22Rv1 (cell line): ENCODE results near the gene N4BP2.

Source experiments
- ZFX ChIP-seq: fragments of 450-650 bp; IDR thresholded peaks from 2 replicates; pipeline ENCODE4 v1.6.1; 2017; ENCODE audit warnings: antibody characterized with exemption, borderline replicate concordance
- TF ChIP-seq, protein P1 (sequence below): fragments of 450-650 bp; IDR thresholded peaks from 2 replicates; pipeline ENCODE4 v1.5.1; 2017; ENCODE audit warnings: mild to moderate bottlenecking

DNA sequence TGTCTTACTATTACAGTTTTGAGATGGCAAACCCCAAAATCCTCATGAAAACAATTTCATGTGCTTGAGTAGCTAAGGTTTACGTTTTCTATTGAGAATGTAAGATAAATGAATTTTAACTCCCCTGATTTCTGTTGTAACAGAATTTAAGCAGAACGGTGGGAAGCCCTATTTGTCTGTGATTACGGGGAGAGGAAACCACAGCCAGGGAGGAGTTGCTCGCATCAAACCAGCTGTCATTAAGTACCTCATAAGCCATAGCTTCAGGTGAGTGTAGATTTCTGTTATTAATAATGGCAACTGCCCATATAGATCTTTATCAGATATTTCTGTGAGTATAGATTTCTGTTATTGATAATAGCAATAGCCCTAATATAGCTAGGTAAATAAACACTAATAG, 96.0 kb downstream of the N4BP2 start:
- TF ChIP-seq, protein P1, sequence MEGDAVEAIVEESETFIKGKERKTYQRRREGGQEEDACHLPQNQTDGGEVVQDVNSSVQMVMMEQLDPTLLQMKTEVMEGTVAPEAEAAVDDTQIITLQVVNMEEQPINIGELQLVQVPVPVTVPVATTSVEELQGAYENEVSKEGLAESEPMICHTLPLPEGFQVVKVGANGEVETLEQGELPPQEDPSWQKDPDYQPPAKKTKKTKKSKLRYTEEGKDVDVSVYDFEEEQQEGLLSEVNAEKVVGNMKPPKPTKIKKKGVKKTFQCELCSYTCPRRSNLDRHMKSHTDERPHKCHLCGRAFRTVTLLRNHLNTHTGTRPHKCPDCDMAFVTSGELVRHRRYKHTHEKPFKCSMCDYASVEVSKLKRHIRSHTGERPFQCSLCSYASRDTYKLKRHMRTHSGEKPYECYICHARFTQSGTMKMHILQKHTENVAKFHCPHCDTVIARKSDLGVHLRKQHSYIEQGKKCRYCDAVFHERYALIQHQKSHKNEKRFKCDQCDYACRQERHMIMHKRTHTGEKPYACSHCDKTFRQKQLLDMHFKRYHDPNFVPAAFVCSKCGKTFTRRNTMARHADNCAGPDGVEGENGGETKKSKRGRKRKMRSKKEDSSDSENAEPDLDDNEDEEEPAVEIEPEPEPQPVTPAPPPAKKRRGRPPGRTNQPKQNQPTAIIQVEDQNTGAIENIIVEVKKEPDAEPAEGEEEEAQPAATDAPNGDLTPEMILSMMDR: no peak
- no peak for TF ChIP-seq ZFX
